Measurements from ENCODE around the gene USP9X. TPM values are rescaled to one million over a fixed set of nuclear protein-coding genes. Genes with fewer than 3 reads are reported as not detected.
A peak's percentile ranks its signal among the peaks of the same experiment; 100 is the strongest.

USP9X gene
- total RNA-seq, 1 donor from 2014 or later, result 80.4 TPM

DNA sequence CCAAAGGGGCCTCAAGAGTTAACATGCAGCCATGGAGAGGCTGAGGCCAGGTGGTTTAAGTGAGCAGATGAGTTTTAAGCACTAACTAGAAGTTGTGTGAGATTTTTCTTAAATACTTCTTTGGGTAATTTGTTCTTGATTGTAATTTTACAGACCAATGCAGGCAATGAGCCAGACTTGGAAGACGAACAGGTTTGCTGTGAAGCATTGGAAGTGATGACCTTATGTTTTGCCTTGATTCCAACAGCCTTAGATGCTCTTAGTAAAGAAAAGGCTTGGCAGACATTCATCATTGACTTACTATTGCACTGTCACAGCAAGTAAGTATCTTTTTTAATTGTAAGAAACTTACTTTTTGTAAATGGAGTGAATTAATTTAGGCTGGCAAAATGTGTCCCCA lies 103.9 kb downstream of the USP9X start:
- TF ChIP-seq CTCF (IDR thresholded peaks at IDR 0.05), result no peak
- Mint-ChIP-seq H3K4me1 (ENCODE audit: unreplicated experiment) (peaks cover 4% of the 10 kb centered on the region), H3K27me3 (ENCODE audit: unreplicated experiment) (no peaks in the 10 kb centered on the region), H3K9me3 (ENCODE audit: unreplicated experiment) (no peaks in the 10 kb centered on the region), H3K4me3 (ENCODE audit: unreplicated experiment) (no peak overlapping the region), H3K27ac (ENCODE audit: unreplicated experiment) (no peak overlapping the region), H3K36me3 (ENCODE audit: unreplicated experiment) (peaks cover 21% of the 10 kb centered on the region)
- DNase-seq (ENCODE audit: extremely low spot score, unreplicated experiment), result no peak

GRCh38 chrX:41192880-41193279 lies 107.6 kb downstream of the USP9X start:
- Mint-ChIP-seq H3K27ac (ENCODE audit: unreplicated experiment) (peak overlapping the region; percentile 74), H3K4me3 (ENCODE audit: unreplicated experiment) (no peak overlapping the region), H3K27me3 (ENCODE audit: unreplicated experiment) (no peaks in the 10 kb centered on the region), H3K9me3 (ENCODE audit: unreplicated experiment) (no peaks in the 10 kb centered on the region), H3K4me1 (ENCODE audit: unreplicated experiment) (peaks cover 4% of the 10 kb centered on the region), H3K36me3 (ENCODE audit: unreplicated experiment) (peaks cover 26% of the 10 kb centered on the region)
- no peak for TF ChIP-seq CTCF (IDR thresholded peaks at IDR 0.05)
- no peak for DNase-seq (ENCODE audit: extremely low spot score, unreplicated experiment)

- DNase-seq (ENCODE audit: extremely low spot score, unreplicated experiment), result no peak
- H3K4me1 Mint-ChIP-seq (ENCODE audit: unreplicated experiment), result no peaks in the 10 kb centered on the region
- H3K27me3 Mint-ChIP-seq (ENCODE audit: unreplicated experiment), result no peaks in the 10 kb centered on the region
- peaks cover 24% of the 10 kb centered on the region for H3K36me3 Mint-ChIP-seq (ENCODE audit: unreplicated experiment)
- H3K4me3 Mint-ChIP-seq (ENCODE audit: unreplicated experiment), result no peak overlapping the region
- TF ChIP-seq CTCF (IDR thresholded peaks at IDR 0.05), result no peak
- no peaks in the 10 kb centered on the region for H3K9me3 Mint-ChIP-seq (ENCODE audit: unreplicated experiment)
- no peak overlapping the region for H3K27ac Mint-ChIP-seq (ENCODE audit: unreplicated experiment)
Observed at GRCh38 chrX:41198410-41198809, 113.2 kb downstream of the USP9X start.

DNA sequence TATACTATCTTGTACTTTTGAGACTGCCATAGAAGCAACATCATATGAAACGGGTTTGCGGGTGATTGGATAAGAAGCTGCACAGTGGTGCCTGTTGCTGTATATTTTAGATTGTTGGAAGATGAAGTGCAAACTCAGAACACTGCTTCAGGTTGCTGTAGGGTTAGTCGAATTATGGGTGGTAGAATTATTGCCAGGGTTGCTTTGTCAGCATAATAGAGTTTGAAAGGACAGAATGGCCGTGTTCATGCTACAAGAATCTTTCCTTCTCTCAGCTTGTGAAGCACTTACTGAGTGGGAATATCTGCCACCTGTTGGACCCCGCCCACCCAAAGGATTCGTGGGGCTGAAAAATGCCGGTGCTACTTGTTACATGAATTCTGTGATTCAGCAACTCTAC lies 115.5 kb downstream of the USP9X start:
- DNase-seq (ENCODE audit: extremely low spot score, unreplicated experiment), result no peak
- Mint-ChIP-seq H3K27ac (ENCODE audit: unreplicated experiment) (no peak overlapping the region), H3K27me3 (ENCODE audit: unreplicated experiment) (no peaks in the 10 kb centered on the region), H3K4me1 (ENCODE audit: unreplicated experiment) (no peaks in the 10 kb centered on the region), H3K4me3 (ENCODE audit: unreplicated experiment) (no peak overlapping the region), H3K36me3 (ENCODE audit: unreplicated experiment) (peaks cover 31% of the 10 kb centered on the region), H3K9me3 (ENCODE audit: unreplicated experiment) (no peaks in the 10 kb centered on the region)
- no peak for TF ChIP-seq CTCF (IDR thresholded peaks at IDR 0.05)

DNA sequence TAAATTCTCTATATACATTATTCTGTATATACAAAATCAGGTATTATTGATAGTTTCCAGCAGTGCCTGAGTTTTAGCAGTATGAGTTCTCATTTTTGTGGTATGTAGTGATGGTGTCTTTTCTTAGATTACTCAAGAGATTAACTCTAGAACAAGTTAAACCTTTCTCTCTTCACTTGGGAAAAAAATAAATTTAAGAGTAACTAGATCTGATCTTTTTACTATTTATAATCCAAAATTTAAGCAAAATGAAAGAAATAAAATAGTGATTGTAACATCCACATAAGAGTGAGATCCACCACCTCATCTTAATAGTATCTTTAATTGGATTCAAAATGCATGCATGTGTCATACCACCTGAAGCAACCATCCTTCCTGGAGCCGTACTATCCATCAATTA lies 124.6 kb downstream of the USP9X start:
- H3K36me3 Mint-ChIP-seq (ENCODE audit: unreplicated experiment), result peaks cover 47% of the 10 kb centered on the region
- H3K4me1 Mint-ChIP-seq (ENCODE audit: unreplicated experiment), result no peaks in the 10 kb centered on the region
- TF ChIP-seq CTCF (IDR thresholded peaks at IDR 0.05), result no peak
- H3K27me3 Mint-ChIP-seq (ENCODE audit: unreplicated experiment), result no peaks in the 10 kb centered on the region
- no peak overlapping the region for H3K4me3 Mint-ChIP-seq (ENCODE audit: unreplicated experiment)
- H3K9me3 Mint-ChIP-seq (ENCODE audit: unreplicated experiment), result peaks cover 8% of the 10 kb centered on the region
- DNase-seq (ENCODE audit: extremely low spot score, unreplicated experiment), result no peak
- no peak overlapping the region for H3K27ac Mint-ChIP-seq (ENCODE audit: unreplicated experiment)

Data from osteocyte (in vitro differentiated cells).